Activated T-cell treated with anti-CD3 and anti-CD28 coated beads, Interleukin-2, amount 50 U/mL, for 24 hours (primary cell): Measurements from ENCODE around the gene DOCK1.

Experiments used
- DNase-seq: peaks from one replicate; pipeline ENCODE4 v3.0.0-alpha.2; 2020
- H3K27ac Mint-ChIP-seq: 2 replicates; pipeline ENCODE4 v1.8.0; 2020; ENCODE audit warnings: mild to moderate bottlenecking, mixed read lengths
- H3K27me3 Mint-ChIP-seq: 2 replicates; pipeline ENCODE4 v1.8.0; 2020; ENCODE audit warnings: mixed read lengths
- H3K36me3 Mint-ChIP-seq: 2 replicates; pipeline ENCODE4 v1.8.0; 2020; ENCODE audit warnings: low read depth, mixed read lengths
- H3K4me1 Mint-ChIP-seq: 2 replicates; pipeline ENCODE4 v1.8.0; 2020; ENCODE audit warnings: low read depth, mixed read lengths
- H3K4me3 Mint-ChIP-seq: 2 replicates; pipeline ENCODE4 v1.8.0; 2020; ENCODE audit warnings: mild to moderate bottlenecking, moderate library complexity, mixed read lengths
- H3K9me3 Mint-ChIP-seq: 2 replicates; pipeline ENCODE4 v1.8.0; 2020; ENCODE audit warnings: mixed read lengths

DOCK1 gene

GRCh38 chr10:127415901-127416581 is 510.8 kb downstream of the DOCK1 start:
- Mint-ChIP-seq H3K4me1 (no peaks in the 10 kb centered on the region), H3K4me3 (no peak overlapping the region), H3K9me3 (no peaks in the 10 kb centered on the region), H3K27me3 (no peaks in the 10 kb centered on the region), H3K36me3 (no peaks in the 10 kb centered on the region), H3K27ac (no peak overlapping the region)
- no peak for DNase-seq

DNA sequence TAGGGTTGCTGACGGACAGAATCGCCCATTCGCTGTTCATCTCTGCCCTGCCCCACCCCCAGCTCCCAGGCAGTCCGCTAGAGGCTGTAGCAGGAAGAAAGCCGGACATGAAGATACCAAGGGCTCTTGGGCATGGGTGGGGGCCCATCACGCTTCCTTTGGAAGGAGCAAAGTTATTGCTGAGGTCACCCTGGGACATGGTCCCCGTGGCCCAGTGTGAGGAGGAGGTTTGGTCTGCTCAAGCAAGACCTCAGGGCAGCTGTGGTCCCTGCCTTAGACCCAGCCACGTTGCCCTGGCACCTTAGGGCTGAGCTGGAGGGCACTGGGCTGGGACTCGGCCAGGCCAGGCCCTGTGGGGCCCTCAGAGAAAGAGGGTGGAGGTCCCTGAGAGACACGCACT is 511.8 kb downstream of the DOCK1 start:
- no peaks in the 10 kb centered on the region for H3K27me3 Mint-ChIP-seq
- H3K9me3 Mint-ChIP-seq, result no peaks in the 10 kb centered on the region
- no peak overlapping the region for H3K4me3 Mint-ChIP-seq
- H3K27ac Mint-ChIP-seq, result no peak overlapping the region
- no peaks in the 10 kb centered on the region for H3K4me1 Mint-ChIP-seq
- no peak for DNase-seq
- H3K36me3 Mint-ChIP-seq, result no peaks in the 10 kb centered on the region

GRCh38 chr10:127417686-127418401 is 512.6 kb downstream of the DOCK1 start:
- DNase-seq, result no peak
- Mint-ChIP-seq H3K27me3 (no peaks in the 10 kb centered on the region), H3K4me1 (no peaks in the 10 kb centered on the region), H3K4me3 (no peak overlapping the region), H3K36me3 (no peaks in the 10 kb centered on the region), H3K9me3 (no peaks in the 10 kb centered on the region), H3K27ac (no peak overlapping the region)

DNA sequence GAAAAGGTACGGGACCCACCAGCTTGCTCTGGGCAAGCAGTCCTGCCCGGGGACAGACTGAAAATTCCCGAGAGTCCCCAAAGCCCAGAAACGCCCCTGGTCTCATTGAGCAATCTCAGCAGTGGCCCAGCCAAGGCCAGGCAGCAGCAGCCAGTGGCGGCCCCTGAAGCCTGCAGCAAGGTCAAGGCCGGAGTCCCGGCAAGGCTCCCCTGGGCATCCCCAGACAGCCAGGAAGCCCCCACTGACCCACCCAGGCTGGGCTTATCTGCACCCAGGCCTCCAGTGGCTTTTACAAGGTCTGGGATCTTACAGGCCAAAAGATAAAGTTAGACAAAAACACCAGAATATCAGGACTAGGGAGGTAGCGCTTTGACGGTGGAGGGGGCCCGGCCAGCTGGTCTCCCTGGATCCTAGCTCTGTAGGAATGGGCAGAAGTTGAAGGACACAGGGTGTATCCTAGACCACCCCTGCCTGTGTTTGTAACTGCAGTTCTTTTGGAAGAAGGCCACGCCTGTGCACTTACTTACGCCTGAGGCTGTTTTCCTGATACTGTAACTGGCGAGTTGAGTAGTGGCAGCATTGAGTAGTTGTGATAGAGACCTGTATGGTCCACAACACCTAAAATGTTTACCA is 513.4 kb downstream of the DOCK1 start:
- H3K9me3 Mint-ChIP-seq, result no peaks in the 10 kb centered on the region
- DNase-seq, result no peak
- no peaks in the 10 kb centered on the region for H3K27me3 Mint-ChIP-seq
- no peak overlapping the region for H3K4me3 Mint-ChIP-seq
- H3K27ac Mint-ChIP-seq, result no peak overlapping the region
- no peaks in the 10 kb centered on the region for H3K36me3 Mint-ChIP-seq
- H3K4me1 Mint-ChIP-seq, result no peaks in the 10 kb centered on the region

DNA sequence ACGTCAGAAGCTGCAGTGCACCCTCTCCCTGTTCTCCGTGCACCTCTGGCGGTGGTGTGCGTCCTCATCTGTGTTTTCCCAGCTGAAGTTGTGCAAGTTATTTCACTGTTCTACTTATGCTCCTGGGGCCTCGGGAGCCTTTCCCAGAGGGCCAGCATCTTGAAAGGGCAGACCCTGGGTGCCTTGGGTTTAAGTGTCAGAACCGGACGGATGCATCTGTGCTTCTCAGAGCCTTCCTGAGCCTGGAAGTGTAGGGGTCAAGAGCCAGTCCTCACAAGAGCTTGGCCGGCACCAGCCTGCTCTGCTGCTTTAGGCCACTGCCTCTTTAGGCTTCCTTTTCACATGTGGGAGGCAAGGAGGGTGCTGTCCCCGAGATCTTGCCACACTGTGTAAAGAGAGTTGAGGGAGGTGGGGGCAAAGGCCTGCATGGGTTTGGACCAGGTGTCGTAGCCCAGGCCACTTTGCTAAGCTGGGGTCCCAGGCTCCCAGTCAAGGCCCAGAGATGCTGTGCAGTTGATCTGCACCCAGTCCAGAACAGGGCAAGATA is 515.0 kb downstream of the DOCK1 start:
- Mint-ChIP-seq H3K36me3 (no peaks in the 10 kb centered on the region), H3K9me3 (no peaks in the 10 kb centered on the region), H3K4me3 (no peak overlapping the region), H3K27me3 (no peaks in the 10 kb centered on the region), H3K27ac (no peak overlapping the region), H3K4me1 (no peaks in the 10 kb centered on the region)
- DNase-seq, result no peak

DNA sequence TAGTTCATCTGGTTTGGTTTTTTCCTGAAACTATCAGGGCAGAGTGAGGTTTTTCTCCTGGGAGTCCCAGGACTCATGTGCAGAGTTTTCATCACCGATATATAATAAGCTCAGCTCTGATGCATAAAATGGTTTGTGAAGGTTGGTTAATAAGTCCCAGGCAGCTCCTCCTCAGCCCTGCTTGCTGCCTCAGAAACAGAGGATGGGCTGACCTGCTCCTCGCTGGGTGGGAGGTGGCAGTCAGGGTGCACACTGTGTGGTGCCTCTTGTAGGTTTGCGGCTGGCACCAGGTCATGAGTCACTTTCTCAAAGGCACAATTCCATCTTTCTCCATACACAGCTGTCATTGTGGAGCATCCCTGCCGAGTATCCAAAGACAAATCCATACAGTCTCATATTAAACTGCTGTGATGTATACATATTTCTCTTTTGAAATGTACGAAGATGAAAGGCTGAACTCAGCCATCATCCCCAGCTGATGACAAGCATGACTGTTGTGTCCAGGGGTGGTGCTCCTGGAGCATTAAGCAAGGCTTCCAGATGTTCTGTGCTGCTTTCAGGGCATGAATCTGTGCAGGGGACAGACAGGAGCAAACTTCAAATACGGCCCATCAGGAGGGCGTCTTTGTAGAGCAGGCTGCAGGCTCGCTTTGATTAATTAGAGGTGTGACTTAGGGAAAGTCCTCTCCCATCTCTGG is 518.1 kb downstream of the DOCK1 start:
- no peak for DNase-seq
- H3K9me3 Mint-ChIP-seq, result no peaks in the 10 kb centered on the region
- no peak overlapping the region for H3K27ac Mint-ChIP-seq
- H3K4me1 Mint-ChIP-seq, result no peaks in the 10 kb centered on the region
- H3K36me3 Mint-ChIP-seq, result no peaks in the 10 kb centered on the region
- no peaks in the 10 kb centered on the region for H3K27me3 Mint-ChIP-seq
- no peak overlapping the region for H3K4me3 Mint-ChIP-seq

GRCh38 chr10:127424594-127425264 is 519.5 kb downstream of the DOCK1 start:
- Mint-ChIP-seq H3K4me1 (no peaks in the 10 kb centered on the region), H3K9me3 (no peaks in the 10 kb centered on the region), H3K4me3 (no peak overlapping the region), H3K27me3 (no peaks in the 10 kb centered on the region), H3K36me3 (no peaks in the 10 kb centered on the region), H3K27ac (no peak overlapping the region)
- no peak for DNase-seq

- no peaks in the 10 kb centered on the region for H3K36me3 Mint-ChIP-seq
- H3K4me3 Mint-ChIP-seq, result no peak overlapping the region
- H3K27me3 Mint-ChIP-seq, result no peaks in the 10 kb centered on the region
- H3K9me3 Mint-ChIP-seq, result no peaks in the 10 kb centered on the region
- H3K27ac Mint-ChIP-seq, result no peak overlapping the region
- DNase-seq, result no peak
- no peaks in the 10 kb centered on the region for H3K4me1 Mint-ChIP-seq
Measured at GRCh38 chr10:127426746-127427145, 521.5 kb downstream of the DOCK1 start.

DNA sequence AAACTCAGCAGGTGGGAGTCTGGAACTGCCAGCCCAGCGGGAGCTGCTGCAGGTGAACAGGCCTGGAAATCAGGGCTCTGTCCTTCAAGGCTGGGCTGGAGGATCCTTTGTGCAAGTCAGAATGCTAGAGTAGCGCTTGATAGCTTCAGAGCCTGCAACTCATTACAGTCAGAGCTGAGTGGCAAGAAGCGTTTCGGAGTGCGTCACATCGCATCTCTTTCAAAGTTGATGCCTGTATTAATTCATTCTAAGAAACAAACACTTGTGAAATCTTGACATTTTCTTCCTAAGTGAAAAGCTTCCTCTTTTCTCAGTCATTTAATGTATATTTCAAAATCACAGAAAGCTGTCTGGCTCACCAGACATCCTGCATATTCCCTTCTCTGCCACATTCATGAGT is 522.7 kb downstream of the DOCK1 start:
- no peaks in the 10 kb centered on the region for H3K36me3 Mint-ChIP-seq
- H3K9me3 Mint-ChIP-seq, result no peaks in the 10 kb centered on the region
- H3K27me3 Mint-ChIP-seq, result no peaks in the 10 kb centered on the region
- H3K4me1 Mint-ChIP-seq, result no peaks in the 10 kb centered on the region
- H3K27ac Mint-ChIP-seq, result no peak overlapping the region
- no peak overlapping the region for H3K4me3 Mint-ChIP-seq
- no peak for DNase-seq

GRCh38 chr10:127428385-127428980 is 523.3 kb downstream of the DOCK1 start:
- H3K27me3 Mint-ChIP-seq, result no peaks in the 10 kb centered on the region
- no peaks in the 10 kb centered on the region for H3K9me3 Mint-ChIP-seq
- no peak overlapping the region for H3K4me3 Mint-ChIP-seq
- no peak overlapping the region for H3K27ac Mint-ChIP-seq
- no peak for DNase-seq
- no peaks in the 10 kb centered on the region for H3K36me3 Mint-ChIP-seq
- H3K4me1 Mint-ChIP-seq, result no peaks in the 10 kb centered on the region

- Mint-ChIP-seq H3K4me3 (no peak overlapping the region), H3K4me1 (no peaks in the 10 kb centered on the region), H3K27ac (no peak overlapping the region), H3K27me3 (no peaks in the 10 kb centered on the region), H3K9me3 (no peaks in the 10 kb centered on the region), H3K36me3 (no peaks in the 10 kb centered on the region)
- DNase-seq, result no peak
Measured at GRCh38 chr10:127429601-127430312, 524.5 kb downstream of the DOCK1 start.

- no peak overlapping the region for H3K4me3 Mint-ChIP-seq
- no peaks in the 10 kb centered on the region for H3K9me3 Mint-ChIP-seq
- no peak overlapping the region for H3K27ac Mint-ChIP-seq
- no peak for DNase-seq
- H3K4me1 Mint-ChIP-seq, result no peaks in the 10 kb centered on the region
- no peaks in the 10 kb centered on the region for H3K36me3 Mint-ChIP-seq
- H3K27me3 Mint-ChIP-seq, result no peaks in the 10 kb centered on the region
Measured at GRCh38 chr10:127431525-127431924, 526.3 kb downstream of the DOCK1 start.

GRCh38 chr10:127434006-127434405 is 528.8 kb downstream of the DOCK1 start:
- H3K36me3 Mint-ChIP-seq, result no peaks in the 10 kb centered on the region
- H3K4me1 Mint-ChIP-seq, result no peaks in the 10 kb centered on the region
- no peaks in the 10 kb centered on the region for H3K9me3 Mint-ChIP-seq
- no peak overlapping the region for H3K27ac Mint-ChIP-seq
- no peak for DNase-seq
- no peak overlapping the region for H3K4me3 Mint-ChIP-seq
- no peaks in the 10 kb centered on the region for H3K27me3 Mint-ChIP-seq
